OCI-LY3 (cell line): ENCODE results near the gene SIRT6.

Source experiments
- EZH2phosphoT487 ChIP-seq: fragments of 200-600 bp; shearing (Covaris generic); IDR thresholded peaks from 2 replicates; pipeline ENCODE4 v1.6.1; 2018; ENCODE audit warnings: antibody characterized with exemption, mixed run types, low read depth
- TF ChIP-seq, protein P1 (sequence below): fragments of 200-600, 300-600 bp; sonication (generic); IDR thresholded peaks from 2 replicates; pipeline ENCODE4 v1.5.1; 2014; ENCODE audit warnings: antibody characterized with exemption, low read length, low read depth

DNA sequence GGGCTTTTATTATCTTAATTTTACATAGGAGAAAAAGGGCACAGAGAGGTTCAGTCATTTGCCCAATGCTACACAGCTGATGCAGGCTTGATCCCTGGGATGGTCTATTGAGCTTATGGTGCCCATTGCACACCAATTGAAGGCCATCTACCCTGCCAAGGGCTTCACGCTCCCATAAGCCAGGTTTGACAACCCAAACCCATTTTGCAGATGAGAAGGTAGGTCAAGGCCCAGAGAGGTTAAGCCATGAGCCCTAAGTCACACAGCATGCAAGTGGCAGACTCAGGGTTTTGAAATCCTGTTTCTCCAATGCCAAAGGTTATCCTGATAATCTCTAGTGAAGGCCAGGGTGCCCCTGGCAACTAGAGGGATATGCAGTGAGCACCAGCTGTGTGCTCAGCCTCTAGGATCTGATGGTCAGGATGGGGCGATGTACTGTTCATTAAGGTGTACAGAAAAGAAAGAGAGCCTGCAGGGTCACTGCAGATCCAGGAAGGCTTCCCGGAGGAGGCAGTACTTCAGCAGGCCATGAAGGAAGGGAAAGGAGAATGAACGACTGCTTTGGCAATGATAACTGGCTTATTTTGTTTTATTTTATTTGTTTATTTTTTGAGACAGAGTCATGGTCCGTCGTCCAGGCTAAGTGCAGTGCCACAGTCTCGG is 20.8 kb downstream of the SIRT6 start:
- TF ChIP-seq, protein P1, sequence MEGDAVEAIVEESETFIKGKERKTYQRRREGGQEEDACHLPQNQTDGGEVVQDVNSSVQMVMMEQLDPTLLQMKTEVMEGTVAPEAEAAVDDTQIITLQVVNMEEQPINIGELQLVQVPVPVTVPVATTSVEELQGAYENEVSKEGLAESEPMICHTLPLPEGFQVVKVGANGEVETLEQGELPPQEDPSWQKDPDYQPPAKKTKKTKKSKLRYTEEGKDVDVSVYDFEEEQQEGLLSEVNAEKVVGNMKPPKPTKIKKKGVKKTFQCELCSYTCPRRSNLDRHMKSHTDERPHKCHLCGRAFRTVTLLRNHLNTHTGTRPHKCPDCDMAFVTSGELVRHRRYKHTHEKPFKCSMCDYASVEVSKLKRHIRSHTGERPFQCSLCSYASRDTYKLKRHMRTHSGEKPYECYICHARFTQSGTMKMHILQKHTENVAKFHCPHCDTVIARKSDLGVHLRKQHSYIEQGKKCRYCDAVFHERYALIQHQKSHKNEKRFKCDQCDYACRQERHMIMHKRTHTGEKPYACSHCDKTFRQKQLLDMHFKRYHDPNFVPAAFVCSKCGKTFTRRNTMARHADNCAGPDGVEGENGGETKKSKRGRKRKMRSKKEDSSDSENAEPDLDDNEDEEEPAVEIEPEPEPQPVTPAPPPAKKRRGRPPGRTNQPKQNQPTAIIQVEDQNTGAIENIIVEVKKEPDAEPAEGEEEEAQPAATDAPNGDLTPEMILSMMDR: no peak
- no peak for TF ChIP-seq EZH2phosphoT487
